ENCODE measurements around the gene CHEK1.

The CHEK1 gene

DNA sequence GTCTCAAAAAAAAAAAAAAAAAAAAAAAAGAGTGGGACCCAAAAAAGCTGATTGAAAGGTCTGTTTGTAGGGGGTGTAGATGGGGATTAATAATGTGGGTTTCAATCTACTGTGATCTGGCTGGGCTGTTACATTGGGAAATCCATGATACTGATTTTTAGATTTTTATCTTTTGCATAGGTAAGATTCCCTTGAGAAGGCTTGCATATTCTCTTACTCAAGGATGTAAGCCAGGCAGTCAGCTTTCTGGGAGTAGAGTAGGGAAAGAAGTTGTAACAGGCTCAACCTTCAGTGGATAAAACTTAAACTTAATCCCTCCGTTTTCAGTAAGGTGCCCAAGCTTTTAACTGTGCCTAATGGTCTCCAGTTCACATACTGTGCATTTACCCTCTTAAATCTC, 1.9 kb upstream of the CHEK1 start:
- TF ChIP-seq, protein P1, sequence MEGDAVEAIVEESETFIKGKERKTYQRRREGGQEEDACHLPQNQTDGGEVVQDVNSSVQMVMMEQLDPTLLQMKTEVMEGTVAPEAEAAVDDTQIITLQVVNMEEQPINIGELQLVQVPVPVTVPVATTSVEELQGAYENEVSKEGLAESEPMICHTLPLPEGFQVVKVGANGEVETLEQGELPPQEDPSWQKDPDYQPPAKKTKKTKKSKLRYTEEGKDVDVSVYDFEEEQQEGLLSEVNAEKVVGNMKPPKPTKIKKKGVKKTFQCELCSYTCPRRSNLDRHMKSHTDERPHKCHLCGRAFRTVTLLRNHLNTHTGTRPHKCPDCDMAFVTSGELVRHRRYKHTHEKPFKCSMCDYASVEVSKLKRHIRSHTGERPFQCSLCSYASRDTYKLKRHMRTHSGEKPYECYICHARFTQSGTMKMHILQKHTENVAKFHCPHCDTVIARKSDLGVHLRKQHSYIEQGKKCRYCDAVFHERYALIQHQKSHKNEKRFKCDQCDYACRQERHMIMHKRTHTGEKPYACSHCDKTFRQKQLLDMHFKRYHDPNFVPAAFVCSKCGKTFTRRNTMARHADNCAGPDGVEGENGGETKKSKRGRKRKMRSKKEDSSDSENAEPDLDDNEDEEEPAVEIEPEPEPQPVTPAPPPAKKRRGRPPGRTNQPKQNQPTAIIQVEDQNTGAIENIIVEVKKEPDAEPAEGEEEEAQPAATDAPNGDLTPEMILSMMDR (IDR thresholded peaks at IDR 0.05; ENCODE audit: poor library complexity, severe bottlenecking), result no peak
- DNase-seq (ENCODE audit: low spot score) (no peak), ATAC-seq (ENCODE audit: low read depth) (no peak)
- H3K27ac ChIP-seq (ENCODE audit: poor library complexity, severe bottlenecking), result no peak overlapping the region
- no peaks in the 10 kb centered on the region for H3K27me3 ChIP-seq (ENCODE audit: insufficient read depth, poor library complexity, severe bottlenecking)
- peaks cover 18% of the 10 kb centered on the region for H3K4me1 ChIP-seq (ENCODE audit: insufficient read depth, poor library complexity, severe bottlenecking)
- no peaks in the 10 kb centered on the region for H3K9me3 ChIP-seq (ENCODE audit: severe bottlenecking)
- peaks cover 61% of the 10 kb centered on the region for H3K36me3 ChIP-seq (ENCODE audit: low read depth)
- H3K4me3 ChIP-seq (ENCODE audit: severe bottlenecking), result no peak overlapping the region

DNA sequence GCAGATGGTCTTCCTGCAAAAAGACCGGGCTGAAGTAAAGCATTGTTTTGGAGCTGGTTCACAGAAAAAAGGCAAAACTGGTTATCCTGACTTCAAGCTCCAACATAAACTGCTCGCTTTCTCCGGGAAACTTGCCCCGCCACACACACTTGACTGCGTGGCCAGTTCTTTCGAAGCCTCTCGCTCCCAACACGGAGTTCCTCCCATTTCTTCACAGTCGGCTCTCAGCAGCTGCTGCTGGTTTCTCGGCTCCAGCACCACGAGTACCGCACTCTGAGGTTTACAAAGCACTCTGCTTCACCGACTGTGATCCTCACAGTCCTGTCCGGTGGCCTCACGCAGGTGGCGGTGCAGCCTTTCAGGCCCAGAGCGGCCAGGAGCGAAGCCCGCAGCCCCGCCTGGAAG, 264 bp downstream of the CHEK1 start:
- Histone ChIP-seq H3K36me3 (ENCODE audit: low read depth) (peaks cover 61% of the 10 kb centered on the region), H3K4me3 (ENCODE audit: severe bottlenecking) (peak overlapping the region; percentile 62), H3K27ac (ENCODE audit: poor library complexity, severe bottlenecking) (peak overlapping the region; percentile 86), H3K4me1 (ENCODE audit: insufficient read depth, poor library complexity, severe bottlenecking) (peaks cover 23% of the 10 kb centered on the region), H3K9me3 (ENCODE audit: severe bottlenecking) (no peaks in the 10 kb centered on the region), H3K27me3 (ENCODE audit: insufficient read depth, poor library complexity, severe bottlenecking) (no peaks in the 10 kb centered on the region)
- TF ChIP-seq, protein P1 (IDR thresholded peaks at IDR 0.05; ENCODE audit: poor library complexity, severe bottlenecking), result no peak
- ATAC-seq (ENCODE audit: low read depth) (peak; percentile 9), DNase-seq (ENCODE audit: low spot score) (no peak)

DNA sequence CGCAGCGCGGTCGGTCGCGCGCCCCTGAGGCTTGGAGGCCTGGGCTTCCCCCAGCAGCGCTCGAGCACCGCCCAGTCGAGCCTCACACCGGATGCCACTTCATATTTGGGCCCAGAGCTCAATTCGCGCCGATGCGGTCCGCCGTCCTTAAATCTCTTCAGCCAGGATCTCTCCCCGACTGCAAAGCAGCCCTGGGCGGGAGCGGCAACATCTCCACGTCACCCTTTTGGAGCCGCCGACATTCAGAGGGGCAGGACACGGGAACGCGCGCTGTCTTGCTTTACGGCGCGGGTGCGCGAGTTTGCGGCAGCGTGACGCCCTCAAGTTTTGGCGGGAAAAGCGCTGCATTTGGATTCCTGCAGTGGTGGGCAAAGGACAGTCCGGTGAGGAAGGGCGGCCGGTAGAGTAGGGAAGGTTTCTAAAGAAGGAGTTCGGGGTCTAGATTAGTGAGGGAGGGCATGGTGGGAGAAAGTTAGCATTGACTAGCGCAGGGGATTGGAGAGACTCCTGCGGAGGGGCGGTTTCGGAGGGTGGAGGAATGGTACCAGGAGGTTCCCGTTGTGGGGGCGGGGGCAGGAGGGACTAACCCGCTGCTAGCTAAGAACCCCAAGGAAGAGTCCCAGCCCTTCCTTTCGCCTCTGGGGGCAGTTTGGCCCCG, 796 bp downstream of the CHEK1 start:
- Histone ChIP-seq H3K4me3 (ENCODE audit: severe bottlenecking) (peak overlapping the region; percentile 62), H3K27me3 (ENCODE audit: insufficient read depth, poor library complexity, severe bottlenecking) (no peaks in the 10 kb centered on the region), H3K4me1 (ENCODE audit: insufficient read depth, poor library complexity, severe bottlenecking) (peaks cover 23% of the 10 kb centered on the region), H3K9me3 (ENCODE audit: severe bottlenecking) (no peaks in the 10 kb centered on the region), H3K27ac (ENCODE audit: poor library complexity, severe bottlenecking) (peak overlapping the region; percentile 86), H3K36me3 (ENCODE audit: low read depth) (peaks cover 61% of the 10 kb centered on the region)
- ATAC-seq (ENCODE audit: low read depth) (peak; percentile 78), DNase-seq (ENCODE audit: low spot score) (peak; percentile 93)
- TF ChIP-seq, protein P1 (IDR thresholded peaks at IDR 0.05; ENCODE audit: poor library complexity, severe bottlenecking), result no peak

GRCh38 chr11:125626288-125626950, 1.5 kb downstream of the CHEK1 start:
- Histone ChIP-seq H3K9me3 (ENCODE audit: severe bottlenecking) (no peaks in the 10 kb centered on the region), H3K27me3 (ENCODE audit: insufficient read depth, poor library complexity, severe bottlenecking) (no peaks in the 10 kb centered on the region), H3K4me3 (ENCODE audit: severe bottlenecking) (peak overlapping the region; percentile 62), H3K4me1 (ENCODE audit: insufficient read depth, poor library complexity, severe bottlenecking) (peaks cover 23% of the 10 kb centered on the region), H3K36me3 (ENCODE audit: low read depth) (peaks cover 61% of the 10 kb centered on the region), H3K27ac (ENCODE audit: poor library complexity, severe bottlenecking) (peak overlapping the region; percentile 86)
- TF ChIP-seq, protein P1 (IDR thresholded peaks at IDR 0.05; ENCODE audit: poor library complexity, severe bottlenecking), result peak; percentile 56
- no peak for DNase-seq (ENCODE audit: low spot score)
- ATAC-seq (ENCODE audit: low read depth), result peak; percentile 17

Measured in RWPE2 (cell line).